Astrocyte (in vitro differentiated cells and primary cell): ENCODE results near the gene LACTB.
A peak's percentile ranks its signal among the peaks of the same experiment; 100 is the strongest.

Source experiments
- EZH2 ChIP-seq: IDR thresholded peaks from 2 replicates; pipeline ENCODE4 v1.6.1; 2012; ENCODE audit warnings: mild to moderate bottlenecking, low read length, inconsistent platforms; ENCODE audit not compliant: insufficient read depth
- TF ChIP-seq, protein P1 (sequence below): IDR thresholded peaks from 2 replicates; pipeline ENCODE4 v1.5.1; 2011; ENCODE audit warnings: low read depth, mild to moderate bottlenecking, inconsistent platforms, low read length, moderate library complexity; ENCODE audit not compliant: insufficient read depth

GRCh38 chr15:63146684-63147083 is 25.0 kb downstream of the LACTB start:
- TF ChIP-seq, protein P1, sequence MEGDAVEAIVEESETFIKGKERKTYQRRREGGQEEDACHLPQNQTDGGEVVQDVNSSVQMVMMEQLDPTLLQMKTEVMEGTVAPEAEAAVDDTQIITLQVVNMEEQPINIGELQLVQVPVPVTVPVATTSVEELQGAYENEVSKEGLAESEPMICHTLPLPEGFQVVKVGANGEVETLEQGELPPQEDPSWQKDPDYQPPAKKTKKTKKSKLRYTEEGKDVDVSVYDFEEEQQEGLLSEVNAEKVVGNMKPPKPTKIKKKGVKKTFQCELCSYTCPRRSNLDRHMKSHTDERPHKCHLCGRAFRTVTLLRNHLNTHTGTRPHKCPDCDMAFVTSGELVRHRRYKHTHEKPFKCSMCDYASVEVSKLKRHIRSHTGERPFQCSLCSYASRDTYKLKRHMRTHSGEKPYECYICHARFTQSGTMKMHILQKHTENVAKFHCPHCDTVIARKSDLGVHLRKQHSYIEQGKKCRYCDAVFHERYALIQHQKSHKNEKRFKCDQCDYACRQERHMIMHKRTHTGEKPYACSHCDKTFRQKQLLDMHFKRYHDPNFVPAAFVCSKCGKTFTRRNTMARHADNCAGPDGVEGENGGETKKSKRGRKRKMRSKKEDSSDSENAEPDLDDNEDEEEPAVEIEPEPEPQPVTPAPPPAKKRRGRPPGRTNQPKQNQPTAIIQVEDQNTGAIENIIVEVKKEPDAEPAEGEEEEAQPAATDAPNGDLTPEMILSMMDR: peak; percentile 7
- TF ChIP-seq EZH2: no peak
